Activated CD4-positive, alpha-beta memory T cell treated with anti-CD3 and anti-CD28 coated beads for 36 hours (primary cell): ENCODE data around the gene WDR74. TPM values are rescaled to one million over a fixed set of nuclear protein-coding genes. Genes with fewer than 3 reads are reported as not detected.

Experiments
- CTCF ChIA-PET: fragments of 350-600 bp; sonication (Branson Sonifier 250); formaldehyde crosslinking; loops from one replicate; lab custom pipeline; 2021; ENCODE audit warnings: antibody characterized with exemption, inconsistent platforms; lab: Charles Lee
- POLR2A ChIA-PET: fragments of 350-600 bp; sonication (Branson Sonifier 250); formaldehyde crosslinking; loops from one replicate; lab custom pipeline; 2021; ENCODE audit warnings: antibody characterized with exemption; lab: Charles Lee
- DNase-seq: peaks from one replicate; pipeline ENCODE4 v3.0.0-alpha.2; 2020
- H3K27ac Mint-ChIP-seq: one replicate; pipeline ENCODE4 v1.8.0; 2021; ENCODE audit warnings: mixed read lengths
- H3K27me3 Mint-ChIP-seq: one replicate; pipeline ENCODE4 v1.8.0; 2021; ENCODE audit warnings: mixed read lengths
- H3K36me3 Mint-ChIP-seq: one replicate; pipeline ENCODE4 v1.8.0; 2021; ENCODE audit warnings: mixed read lengths
- H3K4me1 Mint-ChIP-seq: one replicate; pipeline ENCODE4 v1.8.0; 2021; ENCODE audit warnings: low read depth, mixed read lengths
- H3K4me3 Mint-ChIP-seq: one replicate; pipeline ENCODE4 v1.8.0; 2021; ENCODE audit warnings: mild to moderate bottlenecking, mixed read lengths
- H3K9me3 Mint-ChIP-seq: one replicate; pipeline ENCODE4 v1.8.0; 2021; ENCODE audit warnings: mixed read lengths
- intact Hi-C: fragments of 100-400 bp; cut with micrococcal nuclease; formaldehyde crosslinking; loops from one replicate; pipeline ENCODE4 v1.15.1; 2023
- microRNA-seq: library from miRNA; unstranded; fragments of <30 nt; microRNA quantifications from one replicate; pipeline ENCODE4 v1.2.0, GENCODE V29; 2022; ENCODE audit warnings: borderline number of aligned reads, borderline microRNAs expressed, borderline replicate concordance
- total RNA-seq, 2 experiments: library from RNA; stranded (reverse); gene quantifications; one replicate each; pipeline ENCODE4 v1.2.3, GENCODE V29; 2021

WDR74 gene
- total RNA-seq, 2 experiments from 2014 or later, result 72.6 to 73.0 TPM

DNA sequence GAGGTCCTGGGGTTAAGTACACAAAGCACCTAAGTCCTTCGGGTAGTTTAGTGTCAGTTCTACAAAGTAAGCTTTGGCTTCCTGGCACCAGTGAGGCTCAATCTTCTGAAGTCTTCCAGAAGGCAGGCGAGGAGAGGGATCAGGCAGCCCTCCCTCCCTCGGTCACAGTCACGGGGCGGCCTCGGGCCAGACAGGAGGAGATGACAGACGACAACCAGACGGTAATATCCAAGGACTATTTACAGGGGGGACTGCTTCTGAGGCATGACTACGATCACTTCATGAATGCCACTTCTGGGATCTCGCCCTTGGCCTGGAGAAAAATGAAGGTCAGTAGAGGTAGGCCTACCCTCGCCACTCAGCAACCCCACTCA, 47.2 kb downstream of the WDR74 start:
- H3K4me1 Mint-ChIP-seq, result peaks cover 37% of the 10 kb centered on the region
- peaks cover 52% of the 10 kb centered on the region for H3K36me3 Mint-ChIP-seq
- DNase-seq, result no peak
- ChIA-PET CTCF (interaction anchor here (0.9 kb wide), 1 partner anchor 46 kb away, joined by 3 read pairs; no protein-coding TSS in a partner anchor), POLR2A (interaction anchor here (1.0 to 7.7 kb wide), 5 partner anchors 12 to 63 kb away, joined by 3 to 96 read pairs (median 4); partner anchors contain the start of gene WDR74)
- no peaks in the 10 kb centered on the region for H3K9me3 Mint-ChIP-seq
- H3K4me3 Mint-ChIP-seq, result peak overlapping the region; percentile 87
- no peaks in the 10 kb centered on the region for H3K27me3 Mint-ChIP-seq
- intact Hi-C loops, result loop anchor here (1.0 kb wide), 3 partner anchors 12 to 47 kb away; partner anchors contain the start of genes STX5, TEX54 and WDR74
- H3K27ac Mint-ChIP-seq, result peak overlapping the region; percentile 87

DNA sequence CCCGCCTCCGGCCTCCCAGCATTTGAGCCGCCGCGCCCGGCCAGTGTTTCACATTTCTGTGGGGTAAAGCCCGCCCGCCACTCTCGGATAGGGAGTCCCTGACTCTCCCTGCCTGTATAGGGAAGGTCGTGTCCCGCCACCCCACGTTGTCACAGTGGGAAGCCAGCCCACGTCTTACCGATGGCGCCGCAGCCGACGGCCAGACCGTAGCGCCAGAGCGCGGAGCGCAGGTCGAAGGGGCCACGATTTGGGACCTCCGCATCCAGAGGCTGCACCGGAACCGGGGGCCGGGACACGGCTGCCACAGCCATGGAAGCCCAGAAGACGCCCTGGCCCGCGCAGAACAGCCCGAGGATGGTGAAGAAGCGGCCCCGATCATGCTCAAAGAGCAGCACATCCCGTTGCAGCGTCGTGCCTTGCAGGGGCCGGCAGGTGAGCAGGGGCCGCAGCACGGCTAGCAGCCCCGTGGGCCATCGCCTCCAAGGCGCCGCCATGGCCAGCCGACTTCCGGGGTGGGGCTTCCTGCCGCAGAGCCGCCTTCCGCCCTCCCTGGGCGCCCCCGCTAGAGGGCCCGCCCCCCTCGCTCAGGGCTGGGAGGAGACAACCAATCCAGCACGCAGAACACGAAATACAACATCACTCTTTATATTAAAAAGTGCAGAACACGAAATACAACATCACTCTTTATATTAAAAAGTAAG, 47.7 kb downstream of the WDR74 start, which contains the start of gene TMEM223:
TMEM223 (minus strand) TSS at position 506 of the 701 bp plus-strand sequence; CDS start at position 494, 12 bp downstream.
- Mint-ChIP-seq H3K4me1 (peaks cover 37% of the 10 kb centered on the region), H3K36me3 (peaks cover 51% of the 10 kb centered on the region), H3K27me3 (no peaks in the 10 kb centered on the region), H3K9me3 (no peaks in the 10 kb centered on the region), H3K27ac (peak within 1 kb of the TSS; percentile 87), H3K4me3 (peak within 1 kb of the TSS; percentile 87)
- DNase-seq, result peak; percentile 94
- intact Hi-C loops, result loop anchor here (1.0 kb wide), 4 partner anchors 13 to 90 kb away; partner anchors contain the start of genes STX5, TEX54 and WDR74
- POLR2A ChIA-PET, result interaction anchor here (0.9 to 7.7 kb wide), 8 partner anchors 11 to 70 kb away, joined by 3 to 96 read pairs (median 4); partner anchors contain the start of genes STX5, TEX54, WDR74 and ZBTB3
- CTCF ChIA-PET, result interaction anchor here (0.7 to 1.1 kb wide), 4 partner anchors 9 to 111 kb away, joined by 3 read pairs; no protein-coding TSS in a partner anchor

DNA sequence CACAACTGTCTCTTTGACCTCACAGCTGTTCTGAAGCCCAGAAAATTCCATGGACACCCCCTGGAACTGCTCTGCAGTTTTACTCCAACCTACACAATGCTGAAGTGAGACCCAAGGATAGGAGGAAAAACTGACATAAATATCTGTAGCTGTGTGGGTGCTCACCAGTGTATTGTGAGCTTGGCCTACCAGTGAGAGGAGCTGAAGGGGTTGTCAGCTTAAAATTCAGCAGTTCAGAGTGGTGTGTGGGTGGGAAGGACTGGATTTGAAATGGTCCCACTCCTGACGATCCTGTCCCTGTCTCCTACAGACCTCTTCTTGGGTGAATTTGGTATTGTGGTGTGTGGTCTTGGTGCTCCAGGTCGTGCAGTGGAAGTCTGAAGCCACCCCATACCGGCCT, 49.8 kb downstream of the WDR74 start:
- ChIA-PET POLR2A (interaction anchor here (0.8 to 7.7 kb wide), 5 partner anchors 11 to 66 kb away, joined by 3 to 96 read pairs (median 7); partner anchors contain the start of genes HNRNPUL2 and WDR74), CTCF (interaction anchor here (0.9 to 4.0 kb wide), 4 partner anchors 36 to 72 kb away, joined by 3 to 39 read pairs (median 4); partner anchors contain the start of gene ZBTB3)
- Mint-ChIP-seq H3K27me3 (no peaks in the 10 kb centered on the region), H3K4me3 (no peak overlapping the region), H3K4me1 (peaks cover 45% of the 10 kb centered on the region), H3K9me3 (no peaks in the 10 kb centered on the region), H3K27ac (peak overlapping the region; percentile 93), H3K36me3 (peaks cover 33% of the 10 kb centered on the region)
- no peak for DNase-seq
- intact Hi-C loops, result no loop called here

DNA sequence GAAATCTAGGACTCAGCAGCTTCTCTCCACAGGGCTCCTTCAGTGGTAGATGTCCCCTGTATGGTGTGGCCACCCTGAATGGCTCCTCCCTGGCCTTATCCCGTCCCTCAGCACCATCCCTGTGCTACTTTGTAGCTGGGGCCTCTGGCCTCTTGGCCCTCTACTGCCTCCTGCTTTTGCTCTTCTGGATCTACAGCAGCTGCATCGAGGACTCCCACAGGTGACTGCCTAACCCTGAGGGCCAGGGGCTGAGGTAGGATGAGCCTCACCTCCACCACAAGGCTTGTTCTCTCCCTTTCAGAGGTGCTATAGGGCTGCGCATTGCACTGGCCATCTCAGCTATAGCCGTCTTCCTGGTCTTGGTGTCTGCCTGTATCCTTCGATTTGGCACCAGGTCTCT, 50.4 kb downstream of the WDR74 start:
- H3K9me3 Mint-ChIP-seq, result no peaks in the 10 kb centered on the region
- peak overlapping the region; percentile 95 for H3K4me3 Mint-ChIP-seq
- ChIA-PET CTCF (interaction anchor here (1.1 to 4.0 kb wide), 3 partner anchors 15 to 55 kb away, joined by 3 to 89 read pairs (median 39); partner anchors contain the start of gene TAF6L), POLR2A (interaction anchor here (1.8 to 7.7 kb wide), 4 partner anchors 51 to 124 kb away, joined by 7 to 96 read pairs (median 11); partner anchors contain the start of genes C11orf98, CSKMT, HNRNPUL2 and WDR74)
- H3K36me3 Mint-ChIP-seq, result peaks cover 28% of the 10 kb centered on the region
- no peak for DNase-seq
- H3K27me3 Mint-ChIP-seq, result no peaks in the 10 kb centered on the region
- H3K27ac Mint-ChIP-seq, result peak overlapping the region; percentile 93
- intact Hi-C loops, result no loop called here
- H3K4me1 Mint-ChIP-seq, result peaks cover 45% of the 10 kb centered on the region

DNA sequence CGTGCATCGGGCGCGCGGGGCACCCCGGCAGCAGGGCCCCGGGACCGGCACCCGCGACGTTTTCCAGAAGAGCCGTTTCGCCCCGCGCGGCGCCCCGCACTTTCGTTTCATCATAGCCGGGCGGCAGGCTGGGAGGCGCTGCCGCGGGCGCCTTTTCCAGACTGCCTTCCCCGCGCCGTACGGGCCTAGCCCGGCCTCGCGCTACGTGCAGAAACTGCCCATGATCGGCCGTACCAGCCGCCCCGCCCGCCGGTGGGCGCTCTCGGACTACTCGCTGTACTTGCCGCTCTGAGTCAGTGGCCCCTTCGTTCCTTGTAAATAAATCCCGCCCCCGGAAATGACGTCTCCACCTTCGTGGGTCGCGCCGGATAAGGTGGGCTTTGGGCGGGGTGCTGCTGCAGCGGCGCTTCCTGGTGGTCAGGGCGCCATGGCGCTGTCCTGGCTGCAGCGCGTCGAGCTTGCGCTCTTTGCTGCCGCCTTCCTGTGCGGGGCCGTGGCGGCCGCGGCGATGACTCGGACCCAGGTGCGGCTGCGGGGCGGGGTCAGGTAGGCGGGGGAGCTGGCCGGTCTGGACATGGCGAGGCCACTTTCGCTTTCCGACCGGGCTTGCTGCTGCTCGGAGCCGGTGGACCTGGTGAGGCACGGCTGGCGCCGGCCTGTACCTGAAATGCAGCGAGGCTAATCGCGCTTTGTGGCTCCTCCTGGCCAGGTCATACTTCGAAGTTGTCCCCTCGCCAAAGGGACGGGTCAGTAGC, 52.2 kb downstream of the WDR74 start, which contains the start of gene TMEM179B:
TMEM179B (plus strand) TSS at position 398 of the 755 bp plus-strand sequence; CDS start at position 428, 30 bp downstream.
- DNase-seq, result peak; percentile 98
- H3K9me3 Mint-ChIP-seq, result no peaks in the 10 kb centered on the region
- no peaks in the 10 kb centered on the region for H3K27me3 Mint-ChIP-seq
- H3K4me3 Mint-ChIP-seq, result peak within 1 kb of the TSS; percentile 95
- H3K27ac Mint-ChIP-seq, result peak within 1 kb of the TSS; percentile 93
- H3K36me3 Mint-ChIP-seq, result peaks cover 21% of the 10 kb centered on the region
- POLR2A ChIA-PET, result interaction anchor here (0.9 to 7.7 kb wide), 22 partner anchors 10 to 196 kb away, joined by 3 to 96 read pairs (median 8); partner anchors contain the start of genes C11orf98, CSKMT, HNRNPUL2 and INTS5
- CTCF ChIA-PET, result interaction anchor here (0.6 to 4.1 kb wide), 41 partner anchors 9 to 237 kb away, joined by 3 to 89 read pairs (median 7); partner anchors contain the start of genes B3GAT3, C11orf98, CSKMT and HNRNPUL2
- H3K4me1 Mint-ChIP-seq, result peaks cover 39% of the 10 kb centered on the region
- intact Hi-C loops, result loop anchor here (1.0 kb wide), 7 partner anchors 16 to 94 kb away; partner anchors contain the start of genes HNRNPUL2, NXF1, TAF6L and WDR74

DNA sequence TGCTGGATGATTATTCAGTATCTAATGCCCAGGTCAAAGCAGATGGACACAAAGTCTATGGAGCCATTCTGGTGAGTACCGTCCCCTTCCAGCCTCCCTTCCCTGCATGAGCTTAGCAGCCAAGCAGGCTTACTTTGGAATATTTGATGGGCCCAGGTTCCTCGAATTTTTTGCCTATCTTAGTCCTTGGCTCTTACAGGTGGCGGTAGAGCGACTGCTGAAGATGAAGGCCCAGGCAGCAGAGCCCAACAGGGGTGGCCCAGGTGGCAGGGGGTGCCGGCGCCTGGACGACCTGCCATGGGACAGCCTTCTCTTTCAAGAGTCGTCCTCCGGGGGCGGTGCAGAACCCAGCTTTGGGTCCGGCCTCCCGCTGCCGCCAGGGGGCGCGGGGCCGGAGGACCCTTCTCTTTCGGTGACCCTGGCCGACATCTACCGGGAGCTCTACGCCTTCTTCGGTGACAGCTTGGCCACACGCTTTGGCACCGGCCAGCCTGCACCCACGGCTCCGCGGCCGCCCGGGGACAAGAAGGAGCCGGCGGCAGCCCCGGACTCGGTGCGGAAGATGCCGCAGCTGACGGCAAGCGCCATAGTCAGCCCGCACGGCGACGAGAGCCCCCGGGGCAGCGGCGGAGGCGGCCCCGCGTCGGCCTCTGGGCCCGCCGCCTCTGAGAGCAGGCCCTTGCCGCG, 52.9 kb downstream of the WDR74 start:
- peaks cover 18% of the 10 kb centered on the region for H3K36me3 Mint-ChIP-seq
- POLR2A ChIA-PET, result interaction anchor here (0.8 to 7.7 kb wide), 20 partner anchors 9 to 195 kb away, joined by 3 to 96 read pairs (median 8); partner anchors contain the start of genes INTS5, LBHD1, NXF1 and POLR2G
- no peaks in the 10 kb centered on the region for H3K9me3 Mint-ChIP-seq
- H3K4me1 Mint-ChIP-seq, result peaks cover 36% of the 10 kb centered on the region
- peak overlapping the region; percentile 88 for H3K27ac Mint-ChIP-seq
- CTCF ChIA-PET, result interaction anchor here (0.6 to 4.1 kb wide), 51 partner anchors 10 to 372 kb away, joined by 3 to 89 read pairs (median 5); partner anchors contain the start of genes B3GAT3, C11orf98, CSKMT and EEF1G
- intact Hi-C loops, result loop anchor here (1.0 kb wide), 7 partner anchors 15 to 95 kb away; partner anchors contain the start of genes HNRNPUL2, NXF1, TAF6L and WDR74
- DNase-seq, result peak; percentile 91
- H3K27me3 Mint-ChIP-seq, result no peaks in the 10 kb centered on the region
- peak overlapping the region; percentile 79 for H3K4me3 Mint-ChIP-seq

Small RNA genes lying within 50 kb of the gene (microRNA-seq; reads per million reads assigned to microRNA genes)
- 2.8 reads per million for gene MIR6514
- gene MIR6748, result not detected

Other genes with a start within 250 kb of the WDR74 start
- 10 to 100 TPM; 32.7 to 34.2 TPM for gene TUT1, start 248.1 kb downstream of the WDR74 start, total RNA-seq
- 100 to 1,000 TPM; 166 to 167 TPM for gene MTA2, start 237.7 kb downstream of the WDR74 start, total RNA-seq
- gene EML3, start 226.8 kb downstream of the WDR74 start, total RNA-seq, result 100 to 1,000 TPM; 113 to 116 TPM
- gene ROM1, start 226.3 kb downstream of the WDR74 start, total RNA-seq, result 1 to 10 TPM; 1.1 to 1.5 TPM
- 10 to 100 TPM; 67.0 to 70.4 TPM for gene B3GAT3, start 217.6 kb downstream of the WDR74 start, total RNA-seq
- 100 to 1,000 TPM; 247 to 249 TPM for gene GANAB, start 193.0 kb downstream of the WDR74 start, total RNA-seq
- 10 to 100 TPM; 30.2 to 30.8 TPM for gene INTS5, start 186.3 kb downstream of the WDR74 start, total RNA-seq
- gene C11orf98, start 174.4 kb downstream of the WDR74 start, total RNA-seq, result 100 to 1,000 TPM; 107 to 110 TPM
- gene CSKMT, start 174.3 kb downstream of the WDR74 start, total RNA-seq, result 10 to 100 TPM; 27.7 to 33.9 TPM
- gene UQCC3, start 167.9 kb downstream of the WDR74 start, total RNA-seq, result 1 to 10 TPM; 6.0 to 6.2 TPM
- gene LBHD1, start 167.3 kb downstream of the WDR74 start, total RNA-seq, result 10 to 100 TPM; 10.8 to 14.1 TPM
- gene UBXN1, start 160.5 kb downstream of the WDR74 start, total RNA-seq, result 100 to 1,000 TPM; 110 to 116 TPM
- under 1 TPM; 0.12 to 0.21 TPM for gene LRRN4CL, start 150.1 kb downstream of the WDR74 start, total RNA-seq
- 10 to 100 TPM; 18.0 to 20.4 TPM for gene BSCL2, start 132.2 kb downstream of the WDR74 start, total RNA-seq
- gene GNG3, start 131.9 kb downstream of the WDR74 start, total RNA-seq, result not detected
- 10 to 100 TPM; 56.0 to 62.3 TPM for gene HNRNPUL2, start 112.1 kb downstream of the WDR74 start, total RNA-seq
- 10 to 100 TPM; 37.6 to 43.0 TPM for gene TTC9C, start 111.1 kb downstream of the WDR74 start, total RNA-seq
- 1 to 10 TPM; 8.4 to 9.7 TPM for gene ZBTB3, start 85.4 kb downstream of the WDR74 start, total RNA-seq
- 100 to 1,000 TPM; 116 to 124 TPM for gene POLR2G, start 78.0 kb downstream of the WDR74 start, total RNA-seq
- gene TAF6L, start 68.2 kb downstream of the WDR74 start, total RNA-seq, result 10 to 100 TPM; 11.9 to 12.0 TPM
- 10 to 100 TPM; 25.0 to 25.5 TPM for gene TMEM179B, start 52.2 kb downstream of the WDR74 start, total RNA-seq
- 10 to 100 TPM in 1 of 2 experiments, 1 to 10 TPM in 1; 9.2 to 10.2 TPM for gene TMEM223, start 47.6 kb downstream of the WDR74 start, total RNA-seq
- gene NXF1, start 34.1 kb downstream of the WDR74 start, total RNA-seq, result 10 to 100 TPM; 70.8 to 83.6 TPM
- gene STX5, start 7.5 kb downstream of the WDR74 start, total RNA-seq, result 10 to 100 TPM; 24.6 to 29.2 TPM
- under 1 TPM in 1 of 2 experiments, not detected in 1; 0.53 TPM for gene TEX54, start 6.7 kb downstream of the WDR74 start, total RNA-seq
- 100 to 1,000 TPM; 309 to 314 TPM for gene SLC3A2, start 41.3 kb upstream of the WDR74 start, total RNA-seq
- gene CHRM1, start 81.8 kb upstream of the WDR74 start, total RNA-seq, result not detected
- gene SLC22A6, start 145.4 kb upstream of the WDR74 start, total RNA-seq, result not detected
- not detected for gene SLC22A8, start 176.3 kb upstream of the WDR74 start, total RNA-seq